Activated T-cell treated with anti-CD3 and anti-CD28 coated beads for 1 hour (primary cell): Measurements from ENCODE around the gene KRT12.
"Not testable (repeated sequence)": the region's sequence is repeated elsewhere in the genome, so short reads cannot be mapped to it uniquely, and the experiment has no call there.

Experiments used
- DNase-seq: peaks from one replicate; pipeline ENCODE4 v3.0.0-alpha.2; 2020; ENCODE audit warnings: low read depth

Gene KRT12

GRCh38 chr17:40814657-40815056 is 52.4 kb downstream of the KRT12 start:
- DNase-seq: not testable (repeated sequence)

GRCh38 chr17:40813804-40814203 is 53.2 kb downstream of the KRT12 start:
- no peak for DNase-seq

- no peak for DNase-seq
Measured at GRCh38 chr17:40812639-40813038, 54.4 kb downstream of the KRT12 start.
